GM18873 (cell line): Measurements from ENCODE around the gene COL6A1.

Experiments
- ATAC-seq: cut with Tn5 transposase; IDR thresholded peaks from one replicate; pipeline ENCODE4 v1.9.1; 2021; ENCODE audit warnings: mild to moderate bottlenecking, moderate library complexity, moderate number of reproducible peaks; ENCODE audit not compliant: unreplicated experiment, low FRiP score

COL6A1 gene

GRCh38 chr21:45981151-45982091 lies at the start of gene COL6A1:
Gene COL6A1 (plus strand): TSS chr21:45981770. CDS start chr21:45981851, 81 bp downstream.
- ATAC-seq: no peak

- no peak for ATAC-seq
Measured at GRCh38 chr21:45932922-45933502, 48.6 kb upstream of the COL6A1 start.

GRCh38 chr21:45934085-45934484 lies 47.5 kb upstream of the COL6A1 start:
- ATAC-seq: no peak

- no peak for ATAC-seq
Measured at GRCh38 chr21:45934554-45934953, 47.0 kb upstream of the COL6A1 start.

- ATAC-seq: no peak
Measured at GRCh38 chr21:45935628-45936027, 45.9 kb upstream of the COL6A1 start.

GRCh38 chr21:45937721-45938452 lies 43.7 kb upstream of the COL6A1 start:
- ATAC-seq: no peak

- ATAC-seq: no peak
Measured at GRCh38 chr21:45938453-45938755, 43.2 kb upstream of the COL6A1 start.

GRCh38 chr21:45938811-45939520 lies 42.6 kb upstream of the COL6A1 start:
- ATAC-seq: no peak

GRCh38 chr21:45939521-45940045 lies 42.0 kb upstream of the COL6A1 start:
- ATAC-seq: no peak

- no peak for ATAC-seq
Measured at GRCh38 chr21:45940091-45940490, 41.5 kb upstream of the COL6A1 start.

- ATAC-seq: no peak
Measured at GRCh38 chr21:45940621-45941337, 40.8 kb upstream of the COL6A1 start.

GRCh38 chr21:45941338-45941710 lies 40.2 kb upstream of the COL6A1 start:
- no peak for ATAC-seq

- ATAC-seq: no peak
Measured at GRCh38 chr21:45941717-45942546, 39.6 kb upstream of the COL6A1 start.

GRCh38 chr21:45942755-45943629 lies 38.6 kb upstream of the COL6A1 start:
- ATAC-seq: no peak

- no peak for ATAC-seq
Measured at GRCh38 chr21:45943630-45944540, 37.7 kb upstream of the COL6A1 start.

- ATAC-seq: no peak
Measured at GRCh38 chr21:45944601-45945000, 37.0 kb upstream of the COL6A1 start.
